Measurements from ENCODE around the gene TSPAN31.

Gene TSPAN31

GRCh38 chr12:57717846-57718640, 26.8 kb upstream of the TSPAN31 start:
- H3K4me3 ChIP-seq (ENCODE audit: low read depth, low read length, poor library complexity, severe bottlenecking), result no peak overlapping the region
- no peaks in the 10 kb centered on the region for H4K20me1 ChIP-seq (ENCODE audit: insufficient read depth, low read length)
- no peaks in the 10 kb centered on the region for H3K9me3 ChIP-seq (ENCODE audit: low read length)
- no peaks in the 10 kb centered on the region for H3K27me3 ChIP-seq (ENCODE audit: insufficient read depth, low read length)
- H3K27ac ChIP-seq (ENCODE audit: low read depth, low read length, poor library complexity, severe bottlenecking), result no peak overlapping the region
- peaks cover 71% of the 10 kb centered on the region for H3K36me3 ChIP-seq (ENCODE audit: insufficient read depth, low read length)
- H3F3A ChIP-seq (ENCODE audit: insufficient read depth, low read length), result no peaks in the 10 kb centered on the region
- no peak overlapping the region for H2AFZ ChIP-seq (ENCODE audit: low read length)
- H3K4me2 ChIP-seq (ENCODE audit: low read length), result no peak overlapping the region
- no peak overlapping the region for H3K9ac ChIP-seq (ENCODE audit: low read length)
- TF ChIP-seq EZH2 (IDR thresholded peaks at IDR 0.05; ENCODE audit: borderline replicate concordance, low read length), result no peak
- TF ChIP-seq CTCF (IDR thresholded peaks at IDR 0.05; ENCODE audit: low read length), result no peak
- no peaks in the 10 kb centered on the region for H3K9me2 ChIP-seq (ENCODE audit: low read depth, low read length)
- peaks cover 7% of the 10 kb centered on the region for H3K4me1 ChIP-seq (ENCODE audit: insufficient read depth, low read length, severe bottlenecking)
- no peaks in the 10 kb centered on the region for H3K79me2 ChIP-seq (ENCODE audit: insufficient read depth, low read length)

DNA sequence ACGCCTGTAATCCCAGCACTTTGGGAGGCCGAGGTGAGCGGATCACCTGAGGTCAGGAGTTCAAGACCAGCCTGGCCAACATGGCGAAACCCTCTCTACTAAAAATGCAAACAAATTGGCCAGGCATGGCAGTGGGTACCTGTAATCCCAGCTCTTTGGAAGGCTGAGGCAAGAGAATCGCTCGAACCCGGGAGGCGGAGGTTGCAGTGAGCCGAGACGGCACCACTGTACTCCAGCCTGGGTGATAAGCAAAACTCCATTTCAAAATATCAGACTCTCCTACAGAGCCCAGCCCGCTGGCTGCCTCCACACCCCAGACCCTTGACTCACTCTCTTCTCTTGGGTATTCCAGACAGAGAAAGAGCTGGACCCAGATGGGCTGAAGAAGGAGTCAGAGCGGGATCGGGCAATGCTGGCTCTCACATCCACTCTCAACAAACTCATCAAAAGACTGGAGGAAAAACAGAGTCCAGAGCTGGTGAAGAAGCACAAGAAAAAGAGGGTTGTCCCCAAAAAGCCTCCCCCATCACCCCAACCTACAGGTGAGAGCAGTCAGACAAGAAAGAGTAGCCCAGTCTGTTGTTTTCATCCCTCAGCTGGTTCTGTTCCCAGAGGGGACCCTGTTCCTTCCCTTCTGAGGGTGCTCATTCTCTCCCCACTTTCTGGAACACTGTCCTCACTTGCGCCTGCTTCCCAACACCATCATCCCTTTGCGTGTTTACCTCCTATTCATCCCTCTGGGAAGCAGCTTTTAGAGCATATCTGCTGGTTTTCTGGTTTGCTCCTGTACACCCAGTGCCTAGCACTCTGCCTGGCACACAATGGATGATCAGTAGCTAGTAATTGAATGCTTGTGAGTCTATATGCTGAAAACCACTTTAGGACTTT, 26.0 kb upstream of the TSPAN31 start:
- no peaks in the 10 kb centered on the region for H3K27me3 ChIP-seq (ENCODE audit: insufficient read depth, low read length)
- H3K36me3 ChIP-seq (ENCODE audit: insufficient read depth, low read length), result peaks cover 68% of the 10 kb centered on the region
- H3K4me1 ChIP-seq (ENCODE audit: insufficient read depth, low read length, severe bottlenecking), result peaks cover 7% of the 10 kb centered on the region
- H4K20me1 ChIP-seq (ENCODE audit: insufficient read depth, low read length), result no peaks in the 10 kb centered on the region
- H3K9ac ChIP-seq (ENCODE audit: low read length), result no peak overlapping the region
- H3K9me3 ChIP-seq (ENCODE audit: low read length), result no peaks in the 10 kb centered on the region
- H3K79me2 ChIP-seq (ENCODE audit: insufficient read depth, low read length), result no peaks in the 10 kb centered on the region
- H3K27ac ChIP-seq (ENCODE audit: low read depth, low read length, poor library complexity, severe bottlenecking), result no peak overlapping the region
- no peak overlapping the region for H2AFZ ChIP-seq (ENCODE audit: low read length)
- no peaks in the 10 kb centered on the region; the same call in 1 of the 2 replicates for H3F3A ChIP-seq (ENCODE audit: insufficient read depth, low read length)
- H3K4me2 ChIP-seq (ENCODE audit: low read length), result no peak overlapping the region
- H3K4me3 ChIP-seq (ENCODE audit: low read depth, low read length, poor library complexity, severe bottlenecking), result no peak overlapping the region
- no peaks in the 10 kb centered on the region for H3K9me2 ChIP-seq (ENCODE audit: low read depth, low read length)
- TF ChIP-seq CTCF (IDR thresholded peaks at IDR 0.05; ENCODE audit: low read length) (no peak), EZH2 (IDR thresholded peaks at IDR 0.05; ENCODE audit: borderline replicate concordance, low read length) (no peak)

- peaks cover 61% of the 10 kb centered on the region for H3K36me3 ChIP-seq (ENCODE audit: insufficient read depth, low read length)
These were observed 24.8 kb upstream of the TSPAN31 start for GRCh38 chr12:57719777-57720605.

More at GRCh38 chr12:57719777-57720605, 24.8 kb upstream of the TSPAN31 start:
- Histone ChIP-seq H3F3A (ENCODE audit: insufficient read depth, low read length) (peaks cover 3% of the 10 kb centered on the region), H2AFZ (ENCODE audit: low read length) (no peak overlapping the region), H3K4me2 (ENCODE audit: low read length) (no peak overlapping the region), H3K9ac (ENCODE audit: low read length) (no peak overlapping the region), H3K79me2 (ENCODE audit: insufficient read depth, low read length) (no peaks in the 10 kb centered on the region), H3K4me1 (ENCODE audit: insufficient read depth, low read length, severe bottlenecking) (peaks cover 7% of the 10 kb centered on the region), H3K9me3 (ENCODE audit: low read length) (no peaks in the 10 kb centered on the region), H3K27ac (ENCODE audit: low read depth, low read length, poor library complexity, severe bottlenecking) (no peak overlapping the region), H4K20me1 (ENCODE audit: insufficient read depth, low read length) (no peaks in the 10 kb centered on the region), H3K9me2 (ENCODE audit: low read depth, low read length) (no peaks in the 10 kb centered on the region), H3K4me3 (ENCODE audit: low read depth, low read length, poor library complexity, severe bottlenecking) (no peak overlapping the region), H3K27me3 (ENCODE audit: insufficient read depth, low read length) (no peaks in the 10 kb centered on the region)
- TF ChIP-seq CTCF (IDR thresholded peaks at IDR 0.05; ENCODE audit: low read length) (no peak), EZH2 (IDR thresholded peaks at IDR 0.05; ENCODE audit: borderline replicate concordance, low read length) (no peak)
